SK-N-SH treated with all-trans-retinoic acid at 6 μM for 48 hours (cell line): ENCODE results near the gene IGFBP1.

Source experiments
- ARNTL ChIP-seq: fragments of 450-650 bp; formaldehyde crosslinking; IDR thresholded peaks from 2 replicates; pipeline ENCODE4 v1.5.0; 2020; ENCODE audit warnings: low read depth, mild to moderate bottlenecking, moderate library complexity, borderline replicate concordance
- CSRNP3 ChIP-seq: fragments of 250-450 bp; sonication (Bioruptor Pico); IDR thresholded peaks from 2 replicates; pipeline ENCODE4 v1.5.1; 2021; ENCODE audit warnings: mild to moderate bottlenecking, moderate library complexity
- ESRRG ChIP-seq: fragments of 250-450 bp; sonication (Bioruptor Pico); IDR thresholded peaks from 2 replicates; pipeline ENCODE4 v1.6.1; 2021; ENCODE audit warnings: mild to moderate bottlenecking
- GLIS3 ChIP-seq: fragments of 250-450 bp; sonication (Bioruptor Pico); IDR thresholded peaks from 2 replicates; pipeline ENCODE4 v1.5.0; 2020; ENCODE audit warnings: mild to moderate bottlenecking, moderate library complexity
- RARB ChIP-seq: fragments of 250-450 bp; sonication (Bioruptor Pico); IDR thresholded peaks from 2 replicates; pipeline ENCODE4 v1.8.0; 2021; ENCODE audit warnings: mild to moderate bottlenecking, moderate library complexity
- ZFP3 ChIP-seq: fragments of 250-450 bp; sonication (Bioruptor Pico); IDR thresholded peaks from 2 replicates; pipeline ENCODE4 v1.5.0; 2020; ENCODE audit warnings: mild to moderate bottlenecking, moderate library complexity
- ZNF565 ChIP-seq: fragments of 450-650 bp; formaldehyde crosslinking; conservative IDR thresholded peaks from 2 replicates; pipeline ENCODE4 v1.5.0; 2020; ENCODE audit warnings: low read depth, mild to moderate bottlenecking, moderate library complexity
- ZNF70 ChIP-seq: fragments of 450-650 bp; formaldehyde crosslinking; IDR thresholded peaks from 2 replicates; pipeline ENCODE4 v1.5.0; 2020; ENCODE audit warnings: mild to moderate bottlenecking, moderate library complexity
- ZNF8 ChIP-seq: fragments of 450-650 bp; formaldehyde crosslinking; IDR thresholded peaks from 2 replicates; pipeline ENCODE4 v1.5.0; 2020; ENCODE audit warnings: mild to moderate bottlenecking, moderate library complexity
- TF ChIP-seq, protein P1 (sequence below): fragments of 250-450 bp; sonication (Bioruptor Pico); IDR thresholded peaks from 2 replicates; pipeline ENCODE4 v1.8.0; 2020; ENCODE audit warnings: mild to moderate bottlenecking, moderate library complexity, borderline replicate concordance
- TF ChIP-seq, protein P2 (sequence below): fragments of 250-450 bp; sonication (Bioruptor Pico); IDR thresholded peaks from 2 replicates; pipeline ENCODE4 v1.5.1; 2020; ENCODE audit warnings: low read depth, mild to moderate bottlenecking, moderate library complexity
- TF ChIP-seq, protein P3 (sequence below): fragments of 250-450 bp; sonication (Bioruptor Pico); IDR thresholded peaks from 2 replicates; pipeline ENCODE4 v1.5.0; 2020; ENCODE audit warnings: mild to moderate bottlenecking, moderate library complexity
- TF ChIP-seq, protein P4 (sequence below): fragments of 250-450 bp; sonication (Bioruptor Pico); IDR thresholded peaks from 2 replicates; pipeline ENCODE4 v1.8.0; 2021; ENCODE audit warnings: low read depth, mild to moderate bottlenecking, moderate library complexity, borderline replicate concordance

DNA sequence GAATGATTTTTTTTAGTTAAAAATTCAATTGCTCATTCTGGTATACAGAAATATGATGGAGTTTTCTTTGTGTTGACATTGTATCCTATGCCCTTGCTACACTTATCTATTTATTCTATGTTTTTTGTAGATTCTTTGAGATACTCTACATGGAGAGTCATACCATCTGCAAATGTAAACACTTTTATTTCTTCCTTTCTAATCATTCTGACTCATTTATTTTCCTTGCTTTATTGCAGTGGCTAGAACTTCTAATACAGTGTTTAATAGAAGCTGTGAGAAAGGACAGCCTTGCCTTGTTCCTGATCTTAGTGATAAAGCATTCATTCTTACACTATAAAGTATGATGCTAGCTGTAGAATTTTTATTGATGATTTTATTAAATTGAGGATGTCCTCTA is 42.7 kb downstream of the IGFBP1 start:
- TF ChIP-seq GLIS3 (CRISPR knock-in tag) (no peak), RARB (CRISPR knock-in tag) (no peak), ZNF70 (CRISPR knock-in tag) (no peak), ESRRG (CRISPR knock-in tag) (no peak), ARNTL (no peak), ZNF565 (no peak), ZFP3 (CRISPR knock-in tag) (no peak), ZNF8 (CRISPR knock-in tag) (no peak), CSRNP3 (no peak)
- TF ChIP-seq, protein P1, sequence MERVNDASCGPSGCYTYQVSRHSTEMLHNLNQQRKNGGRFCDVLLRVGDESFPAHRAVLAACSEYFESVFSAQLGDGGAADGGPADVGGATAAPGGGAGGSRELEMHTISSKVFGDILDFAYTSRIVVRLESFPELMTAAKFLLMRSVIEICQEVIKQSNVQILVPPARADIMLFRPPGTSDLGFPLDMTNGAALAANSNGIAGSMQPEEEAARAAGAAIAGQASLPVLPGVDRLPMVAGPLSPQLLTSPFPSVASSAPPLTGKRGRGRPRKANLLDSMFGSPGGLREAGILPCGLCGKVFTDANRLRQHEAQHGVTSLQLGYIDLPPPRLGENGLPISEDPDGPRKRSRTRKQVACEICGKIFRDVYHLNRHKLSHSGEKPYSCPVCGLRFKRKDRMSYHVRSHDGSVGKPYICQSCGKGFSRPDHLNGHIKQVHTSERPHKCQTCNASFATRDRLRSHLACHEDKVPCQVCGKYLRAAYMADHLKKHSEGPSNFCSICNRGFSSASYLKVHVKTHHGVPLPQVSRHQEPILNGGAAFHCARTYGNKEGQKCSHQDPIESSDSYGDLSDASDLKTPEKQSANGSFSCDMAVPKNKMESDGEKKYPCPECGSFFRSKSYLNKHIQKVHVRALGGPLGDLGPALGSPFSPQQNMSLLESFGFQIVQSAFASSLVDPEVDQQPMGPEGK (CRISPR knock-in tag), result no peak
- TF ChIP-seq, protein P2, sequence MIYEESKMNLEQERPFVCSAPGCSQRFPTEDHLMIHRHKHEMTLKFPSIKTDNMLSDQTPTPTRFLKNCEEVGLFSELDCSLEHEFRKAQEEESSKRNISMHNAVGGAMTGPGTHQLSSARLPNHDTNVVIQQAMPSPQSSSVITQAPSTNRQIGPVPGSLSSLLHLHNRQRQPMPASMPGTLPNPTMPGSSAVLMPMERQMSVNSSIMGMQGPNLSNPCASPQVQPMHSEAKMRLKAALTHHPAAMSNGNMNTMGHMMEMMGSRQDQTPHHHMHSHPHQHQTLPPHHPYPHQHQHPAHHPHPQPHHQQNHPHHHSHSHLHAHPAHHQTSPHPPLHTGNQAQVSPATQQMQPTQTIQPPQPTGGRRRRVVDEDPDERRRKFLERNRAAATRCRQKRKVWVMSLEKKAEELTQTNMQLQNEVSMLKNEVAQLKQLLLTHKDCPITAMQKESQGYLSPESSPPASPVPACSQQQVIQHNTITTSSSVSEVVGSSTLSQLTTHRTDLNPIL (CRISPR knock-in tag), result no peak
- TF ChIP-seq, protein P3, sequence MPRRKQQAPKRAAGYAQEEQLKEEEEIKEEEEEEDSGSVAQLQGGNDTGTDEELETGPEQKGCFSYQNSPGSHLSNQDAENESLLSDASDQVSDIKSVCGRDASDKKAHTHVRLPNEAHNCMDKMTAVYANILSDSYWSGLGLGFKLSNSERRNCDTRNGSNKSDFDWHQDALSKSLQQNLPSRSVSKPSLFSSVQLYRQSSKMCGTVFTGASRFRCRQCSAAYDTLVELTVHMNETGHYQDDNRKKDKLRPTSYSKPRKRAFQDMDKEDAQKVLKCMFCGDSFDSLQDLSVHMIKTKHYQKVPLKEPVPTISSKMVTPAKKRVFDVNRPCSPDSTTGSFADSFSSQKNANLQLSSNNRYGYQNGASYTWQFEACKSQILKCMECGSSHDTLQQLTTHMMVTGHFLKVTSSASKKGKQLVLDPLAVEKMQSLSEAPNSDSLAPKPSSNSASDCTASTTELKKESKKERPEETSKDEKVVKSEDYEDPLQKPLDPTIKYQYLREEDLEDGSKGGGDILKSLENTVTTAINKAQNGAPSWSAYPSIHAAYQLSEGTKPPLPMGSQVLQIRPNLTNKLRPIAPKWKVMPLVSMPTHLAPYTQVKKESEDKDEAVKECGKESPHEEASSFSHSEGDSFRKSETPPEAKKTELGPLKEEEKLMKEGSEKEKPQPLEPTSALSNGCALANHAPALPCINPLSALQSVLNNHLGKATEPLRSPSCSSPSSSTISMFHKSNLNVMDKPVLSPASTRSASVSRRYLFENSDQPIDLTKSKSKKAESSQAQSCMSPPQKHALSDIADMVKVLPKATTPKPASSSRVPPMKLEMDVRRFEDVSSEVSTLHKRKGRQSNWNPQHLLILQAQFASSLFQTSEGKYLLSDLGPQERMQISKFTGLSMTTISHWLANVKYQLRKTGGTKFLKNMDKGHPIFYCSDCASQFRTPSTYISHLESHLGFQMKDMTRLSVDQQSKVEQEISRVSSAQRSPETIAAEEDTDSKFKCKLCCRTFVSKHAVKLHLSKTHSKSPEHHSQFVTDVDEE, result no peak
- TF ChIP-seq, protein P4, sequence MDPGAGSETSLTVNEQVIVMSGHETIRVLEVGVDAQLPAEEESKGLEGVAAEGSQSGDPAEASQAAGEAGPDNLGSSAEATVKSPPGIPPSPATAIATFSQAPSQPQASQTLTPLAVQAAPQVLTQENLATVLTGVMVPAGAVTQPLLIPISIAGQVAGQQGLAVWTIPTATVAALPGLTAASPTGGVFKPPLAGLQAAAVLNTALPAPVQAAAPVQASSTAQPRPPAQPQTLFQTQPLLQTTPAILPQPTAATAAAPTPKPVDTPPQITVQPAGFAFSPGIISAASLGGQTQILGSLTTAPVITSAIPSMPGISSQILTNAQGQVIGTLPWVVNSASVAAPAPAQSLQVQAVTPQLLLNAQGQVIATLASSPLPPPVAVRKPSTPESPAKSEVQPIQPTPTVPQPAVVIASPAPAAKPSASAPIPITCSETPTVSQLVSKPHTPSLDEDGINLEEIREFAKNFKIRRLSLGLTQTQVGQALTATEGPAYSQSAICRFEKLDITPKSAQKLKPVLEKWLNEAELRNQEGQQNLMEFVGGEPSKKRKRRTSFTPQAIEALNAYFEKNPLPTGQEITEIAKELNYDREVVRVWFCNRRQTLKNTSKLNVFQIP (CRISPR knock-in tag), result no peak
